Measurements from ENCODE around the gene AAK1.
"Not testable (repeated sequence)": the region's sequence is repeated elsewhere in the genome, so short reads cannot be mapped to it uniquely, and the experiment has no call there.

AAK1 gene

DNA sequence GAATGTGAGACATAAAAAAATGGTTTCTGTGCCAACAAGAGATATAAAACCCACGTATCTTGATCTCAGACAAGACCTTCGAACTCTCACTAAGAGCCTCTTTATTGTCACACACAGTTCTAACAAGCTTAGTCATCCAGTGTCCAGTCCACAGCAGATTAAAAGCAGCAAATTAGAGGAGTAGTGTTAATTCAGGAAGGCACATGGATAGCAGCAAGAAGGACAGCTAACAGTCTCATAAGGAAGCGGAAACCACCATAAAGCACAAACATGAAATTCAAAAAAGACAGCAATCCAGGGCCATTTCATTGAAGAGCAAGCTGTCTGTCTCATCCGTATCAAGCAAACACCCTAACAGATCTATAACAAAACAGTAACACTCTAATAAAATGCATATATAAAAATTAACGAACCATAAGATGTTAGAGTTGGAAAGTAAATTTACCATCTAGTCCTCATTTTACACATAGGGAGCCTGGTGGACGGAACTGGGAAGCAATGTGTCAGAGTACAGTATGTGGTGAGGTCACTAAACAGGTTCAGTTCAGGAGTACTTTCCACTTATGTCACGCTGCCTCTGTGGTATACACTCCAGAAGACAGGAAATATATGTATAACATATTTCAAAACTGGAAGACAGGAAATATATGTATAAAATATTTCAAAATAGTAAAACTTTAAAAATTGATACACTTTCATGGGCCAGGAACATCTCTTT is 18.3 kb downstream of the AAK1 start:
- Histone ChIP-seq H3K79me2 (ENCODE audit: low read length) (no peaks in the 10 kb centered on the region), H3K27ac (ENCODE audit: low read length) (no peak overlapping the region), H3K4me2 (ENCODE audit: low read length) (no peak overlapping the region)

DNA sequence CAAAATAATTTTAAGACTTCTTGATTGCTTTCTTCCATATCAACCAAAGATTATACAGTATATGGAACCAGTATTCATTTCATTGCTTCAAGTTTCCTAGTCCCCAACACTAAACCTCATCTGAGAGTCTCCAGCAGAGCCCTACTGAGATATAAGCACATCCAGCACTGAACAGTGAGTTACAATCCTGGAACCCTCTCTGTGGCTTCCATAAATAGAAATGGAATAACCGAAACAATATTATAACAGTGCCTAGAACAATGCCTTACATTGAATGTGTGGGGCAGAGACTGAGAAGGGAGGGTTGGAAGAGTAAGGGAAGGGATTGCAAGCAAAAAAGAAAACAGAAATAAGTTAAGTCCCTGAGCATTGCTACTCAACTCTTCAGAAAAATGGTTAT is 18.9 kb downstream of the AAK1 start:
- Histone ChIP-seq H3K9ac (ENCODE audit: low read length) (no peak overlapping the region), H3K4me1 (ENCODE audit: low read length) (peaks cover 4% of the 10 kb centered on the region; the same call in 1 of the 2 replicates), H3K4me3 (ENCODE audit: low read length) (no peak overlapping the region), H3K4me2 (ENCODE audit: low read length) (no peak overlapping the region), H3K27me3 (ENCODE audit: low read depth, low read length) (0 out of 2 replicates have a peak, but pooled peaks cover 10% of the 10 kb centered on the region), H3K36me3 (replicated peaks; ENCODE audit: low read depth, low read length) (no peaks in the 10 kb centered on the region), H2AFZ (ENCODE audit: low read depth, low read length) (no peak overlapping the region), H3K79me2 (ENCODE audit: low read length) (no peaks in the 10 kb centered on the region), H3K9me3 (ENCODE audit: insufficient read depth, low read length) (no peaks in the 10 kb centered on the region), H4K20me1 (ENCODE audit: insufficient read depth, low read length) (no peaks in the 10 kb centered on the region), H3K27ac (ENCODE audit: low read length) (no peak overlapping the region)
- no peak for TF ChIP-seq EZH2phosphoT487 (IDR thresholded peaks at IDR 0.05; ENCODE audit: low read depth)
- TF ChIP-seq, protein P1, sequence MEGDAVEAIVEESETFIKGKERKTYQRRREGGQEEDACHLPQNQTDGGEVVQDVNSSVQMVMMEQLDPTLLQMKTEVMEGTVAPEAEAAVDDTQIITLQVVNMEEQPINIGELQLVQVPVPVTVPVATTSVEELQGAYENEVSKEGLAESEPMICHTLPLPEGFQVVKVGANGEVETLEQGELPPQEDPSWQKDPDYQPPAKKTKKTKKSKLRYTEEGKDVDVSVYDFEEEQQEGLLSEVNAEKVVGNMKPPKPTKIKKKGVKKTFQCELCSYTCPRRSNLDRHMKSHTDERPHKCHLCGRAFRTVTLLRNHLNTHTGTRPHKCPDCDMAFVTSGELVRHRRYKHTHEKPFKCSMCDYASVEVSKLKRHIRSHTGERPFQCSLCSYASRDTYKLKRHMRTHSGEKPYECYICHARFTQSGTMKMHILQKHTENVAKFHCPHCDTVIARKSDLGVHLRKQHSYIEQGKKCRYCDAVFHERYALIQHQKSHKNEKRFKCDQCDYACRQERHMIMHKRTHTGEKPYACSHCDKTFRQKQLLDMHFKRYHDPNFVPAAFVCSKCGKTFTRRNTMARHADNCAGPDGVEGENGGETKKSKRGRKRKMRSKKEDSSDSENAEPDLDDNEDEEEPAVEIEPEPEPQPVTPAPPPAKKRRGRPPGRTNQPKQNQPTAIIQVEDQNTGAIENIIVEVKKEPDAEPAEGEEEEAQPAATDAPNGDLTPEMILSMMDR (IDR thresholded peaks at IDR 0.05; ENCODE audit: low read depth, low read length): no peak

More for the DNA sequence above, 18.3 kb downstream of the AAK1 start:
- Histone ChIP-seq H3K4me1 (ENCODE audit: low read length) (peaks cover 4% of the 10 kb centered on the region; the same call in 1 of the 2 replicates), H3K9ac (ENCODE audit: low read length) (no peak overlapping the region), H4K20me1 (ENCODE audit: insufficient read depth, low read length) (no peaks in the 10 kb centered on the region), H2AFZ (ENCODE audit: low read depth, low read length) (no peak overlapping the region), H3K27me3 (ENCODE audit: low read depth, low read length) (0 out of 2 replicates have a peak, but pooled peaks cover 10% of the 10 kb centered on the region), H3K4me3 (ENCODE audit: low read length) (no peak overlapping the region), H3K36me3 (replicated peaks; ENCODE audit: low read depth, low read length) (no peaks in the 10 kb centered on the region), H3K9me3 (ENCODE audit: insufficient read depth, low read length) (no peaks in the 10 kb centered on the region)
- TF ChIP-seq, protein P1 (IDR thresholded peaks at IDR 0.05; ENCODE audit: low read depth, low read length): no peak
- no peak for TF ChIP-seq EZH2phosphoT487 (IDR thresholded peaks at IDR 0.05; ENCODE audit: low read depth)

DNA sequence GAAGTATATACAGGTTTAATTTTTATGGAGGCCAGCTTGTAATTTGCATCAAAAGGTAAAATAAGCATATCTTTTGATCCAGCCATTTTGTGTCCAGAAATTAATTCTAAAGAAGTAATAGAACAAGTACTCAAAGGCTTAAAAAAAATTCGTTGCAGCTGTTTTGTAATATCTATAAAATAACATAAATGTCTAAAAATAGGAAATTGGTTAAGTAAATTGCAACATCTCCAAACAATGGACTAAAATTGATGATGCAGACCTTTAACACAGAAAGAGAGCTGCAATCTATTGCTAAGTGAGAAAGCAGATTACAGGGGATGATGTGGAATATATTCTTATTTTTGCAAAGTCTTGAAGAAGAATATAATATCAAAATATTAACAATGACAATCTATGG is 19.4 kb downstream of the AAK1 start:
- Histone ChIP-seq H3K4me2 (ENCODE audit: low read length) (no peak overlapping the region), H3K4me3 (ENCODE audit: low read length) (no peak overlapping the region), H3K4me1 (ENCODE audit: low read length) (peaks cover 4% of the 10 kb centered on the region; the same call in 1 of the 2 replicates), H3K9me3 (ENCODE audit: insufficient read depth, low read length) (no peaks in the 10 kb centered on the region), H3K36me3 (replicated peaks; ENCODE audit: low read depth, low read length) (no peaks in the 10 kb centered on the region), H3K27me3 (ENCODE audit: low read depth, low read length) (0 out of 2 replicates have a peak, but pooled peaks cover 10% of the 10 kb centered on the region), H3K79me2 (ENCODE audit: low read length) (no peaks in the 10 kb centered on the region), H3K9ac (ENCODE audit: low read length) (no peak overlapping the region), H4K20me1 (ENCODE audit: insufficient read depth, low read length) (no peaks in the 10 kb centered on the region), H3K27ac (ENCODE audit: low read length) (no peak overlapping the region), H2AFZ (ENCODE audit: low read depth, low read length) (no peak overlapping the region)
- TF ChIP-seq, protein P1 (IDR thresholded peaks at IDR 0.05; ENCODE audit: low read depth, low read length): no peak
- no peak for TF ChIP-seq EZH2phosphoT487 (IDR thresholded peaks at IDR 0.05; ENCODE audit: low read depth)

DNA sequence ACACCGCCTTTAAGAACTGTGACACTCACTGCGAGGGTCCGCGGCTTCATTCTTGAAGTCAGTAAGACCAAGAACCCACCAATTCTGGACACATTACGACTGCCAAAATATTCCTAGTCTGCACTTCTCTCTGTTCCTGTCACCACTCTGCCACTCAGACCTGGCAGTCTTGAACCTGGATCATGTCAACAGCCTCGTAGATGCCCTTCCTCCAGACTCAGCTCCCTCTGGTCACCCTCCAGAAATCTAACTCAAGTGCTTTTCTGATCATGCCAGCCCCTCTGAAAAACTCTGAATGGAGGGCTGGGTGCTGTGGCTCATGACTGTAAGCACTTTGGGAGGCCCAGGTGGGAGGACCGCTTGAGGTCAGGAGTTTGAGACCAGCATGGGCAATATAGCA is 20.3 kb downstream of the AAK1 start:
- no peaks in the 10 kb centered on the region for H4K20me1 ChIP-seq (ENCODE audit: insufficient read depth, low read length)
- no peaks in the 10 kb centered on the region for H3K36me3 ChIP-seq (replicated peaks; ENCODE audit: low read depth, low read length)
- H2AFZ ChIP-seq (ENCODE audit: low read depth, low read length): no peak overlapping the region
- no peak for TF ChIP-seq EZH2phosphoT487 (IDR thresholded peaks at IDR 0.05; ENCODE audit: low read depth)
- TF ChIP-seq, protein P1 (IDR thresholded peaks at IDR 0.05; ENCODE audit: low read depth, low read length): no peak
- H3K9me3 ChIP-seq (ENCODE audit: insufficient read depth, low read length): no peaks in the 10 kb centered on the region
- no peak overlapping the region for H3K9ac ChIP-seq (ENCODE audit: low read length)
- peaks cover 1% of the 10 kb centered on the region; the same call in 1 of the 2 replicates for H3K4me1 ChIP-seq (ENCODE audit: low read length)
- H3K27me3 ChIP-seq (ENCODE audit: low read depth, low read length): 0 out of 2 replicates have a peak, but pooled peaks cover 5% of the 10 kb centered on the region
- no peak overlapping the region for H3K4me3 ChIP-seq (ENCODE audit: low read length)
- H3K27ac ChIP-seq (ENCODE audit: low read length): no peak overlapping the region
- no peaks in the 10 kb centered on the region for H3K79me2 ChIP-seq (ENCODE audit: low read length)
- H3K4me2 ChIP-seq (ENCODE audit: low read length): no peak overlapping the region

DNA sequence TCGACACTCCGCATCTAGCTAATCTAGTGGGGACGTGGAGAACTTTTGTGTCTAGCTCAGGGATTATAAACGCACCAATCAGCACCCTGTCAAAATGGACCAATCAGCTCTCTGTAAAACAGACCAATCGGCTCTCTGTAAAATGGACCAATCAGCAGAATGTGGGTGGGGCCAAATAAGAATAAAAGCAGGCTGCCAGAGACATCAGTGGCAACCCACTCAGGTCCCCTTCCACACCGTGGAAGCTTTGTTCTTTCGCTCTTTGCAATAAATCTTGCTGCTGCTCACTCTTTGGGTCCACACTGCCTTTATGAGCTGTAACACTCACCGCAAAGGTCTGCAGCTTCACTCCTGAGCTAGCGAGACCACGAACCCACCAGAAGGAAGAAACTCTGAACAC is 20.7 kb downstream of the AAK1 start:
- H3K9ac ChIP-seq (ENCODE audit: low read length); H3K4me3 ChIP-seq (ENCODE audit: low read length); H3K27me3 ChIP-seq (ENCODE audit: low read depth, low read length); H3K27ac ChIP-seq (ENCODE audit: low read length); H3K36me3 ChIP-seq (replicated peaks; ENCODE audit: low read depth, low read length); H3K4me2 ChIP-seq (ENCODE audit: low read length); H3K79me2 ChIP-seq (ENCODE audit: low read length); H2AFZ ChIP-seq (ENCODE audit: low read depth, low read length); H3K9me3 ChIP-seq (ENCODE audit: insufficient read depth, low read length); H4K20me1 ChIP-seq (ENCODE audit: insufficient read depth, low read length); H3K4me1 ChIP-seq (ENCODE audit: low read length): not testable (repeated sequence)

DNA sequence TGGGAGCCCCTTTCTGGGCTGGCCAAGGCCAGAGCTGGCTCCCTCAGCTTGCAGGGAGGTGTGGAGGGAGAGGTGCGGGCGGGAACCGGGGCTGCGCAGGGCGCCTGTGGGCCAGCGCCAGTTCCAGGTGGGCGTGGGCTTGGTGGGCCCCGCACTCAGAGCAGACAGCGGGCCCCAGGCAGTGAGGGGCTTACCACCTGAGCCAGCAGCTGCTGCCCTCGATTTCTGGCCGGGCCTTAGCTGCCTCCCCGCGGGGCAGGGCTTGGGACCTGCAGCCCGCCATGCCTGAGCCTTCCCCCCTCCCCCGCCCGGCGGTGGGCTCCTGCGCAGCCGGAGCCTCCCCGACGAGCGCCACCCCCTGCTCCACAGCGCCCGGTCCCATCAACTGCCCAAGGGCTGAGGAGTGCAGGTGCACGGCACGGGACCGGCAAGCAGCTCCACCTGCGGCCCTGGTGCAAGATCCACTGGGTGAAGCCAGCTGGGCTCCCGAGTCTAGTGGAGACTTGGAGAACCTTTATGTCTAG is 21.5 kb downstream of the AAK1 start:
- H3K9ac ChIP-seq (ENCODE audit: low read length); H4K20me1 ChIP-seq (ENCODE audit: insufficient read depth, low read length); H2AFZ ChIP-seq (ENCODE audit: low read depth, low read length); H3K4me3 ChIP-seq (ENCODE audit: low read length); H3K4me2 ChIP-seq (ENCODE audit: low read length); H3K4me1 ChIP-seq (ENCODE audit: low read length); H3K79me2 ChIP-seq (ENCODE audit: low read length); H3K27me3 ChIP-seq (ENCODE audit: low read depth, low read length); H3K36me3 ChIP-seq (replicated peaks; ENCODE audit: low read depth, low read length); H3K9me3 ChIP-seq (ENCODE audit: insufficient read depth, low read length); H3K27ac ChIP-seq (ENCODE audit: low read length): not testable (repeated sequence)

Data from OCI-LY3 (cell line).